HG02623 (cell line): ENCODE data around the gene PTPN3.

ENCODE experiments used
- ATAC-seq: cut with Tn5 transposase; IDR thresholded peaks from one replicate; pipeline ENCODE4 v1.9.1; 2021; ENCODE audit warnings: moderate library complexity; ENCODE audit not compliant: unreplicated experiment

PTPN3 gene

GRCh38 chr9:109455391-109455790 lies 42.7 kb downstream of the PTPN3 start:
- ATAC-seq, result no peak

- ATAC-seq, result no peak
These were observed 43.4 kb downstream of the PTPN3 start for GRCh38 chr9:109454601-109455155.

GRCh38 chr9:109454041-109454440 lies 44.1 kb downstream of the PTPN3 start:
- ATAC-seq, result no peak

GRCh38 chr9:109453210-109453842 lies 44.8 kb downstream of the PTPN3 start:
- ATAC-seq, result no peak

- ATAC-seq, result no peak
These were observed 45.3 kb downstream of the PTPN3 start for GRCh38 chr9:109452761-109453160.

- no peak for ATAC-seq
These were observed 46.6 kb downstream of the PTPN3 start for GRCh38 chr9:109451311-109452025.

GRCh38 chr9:109450346-109450745 lies 47.8 kb downstream of the PTPN3 start:
- no peak for ATAC-seq

- no peak for ATAC-seq
These were observed 48.9 kb downstream of the PTPN3 start for GRCh38 chr9:109449036-109449798.

- ATAC-seq, result no peak
These were observed 49.9 kb downstream of the PTPN3 start for GRCh38 chr9:109448223-109448622.

- ATAC-seq, result no peak
These were observed 50.6 kb downstream of the PTPN3 start for GRCh38 chr9:109447329-109448076.

GRCh38 chr9:109444771-109445320 lies 53.3 kb downstream of the PTPN3 start:
- no peak for ATAC-seq

- ATAC-seq, result no peak
These were observed 55.4 kb downstream of the PTPN3 start for GRCh38 chr9:109442716-109443115.

- no peak for ATAC-seq
These were observed 56.8 kb downstream of the PTPN3 start for GRCh38 chr9:109441296-109441695.

- ATAC-seq, result peak; percentile 94
These were observed 57.3 kb downstream of the PTPN3 start for GRCh38 chr9:109440797-109441287.

GRCh38 chr9:109440117-109440515 lies 58.0 kb downstream of the PTPN3 start:
- ATAC-seq, result no peak

GRCh38 chr9:109439378-109440116 lies 58.6 kb downstream of the PTPN3 start:
- ATAC-seq, result no peak

GRCh38 chr9:109437286-109437685 lies 60.8 kb downstream of the PTPN3 start:
- no peak for ATAC-seq

GRCh38 chr9:109436071-109436470 lies 62.0 kb downstream of the PTPN3 start:
- no peak for ATAC-seq

- ATAC-seq, result no peak
These were observed 64.6 kb downstream of the PTPN3 start for GRCh38 chr9:109433476-109433875.

GRCh38 chr9:109430231-109430630 lies 67.9 kb downstream of the PTPN3 start:
- no peak for ATAC-seq
